HEK293 (cell line): Measurements from ENCODE around the gene PCGF1.

Experiments
- CTCF ChIA-PET: fragments of 350-600 bp; formaldehyde crosslinking; extraction: SDS; loops from one replicate; lab custom pipeline; 2021; ENCODE audit warnings: antibody characterized with exemption; lab: Yijun Ruan, JAX
- POLR2A ChIA-PET: fragments of 300-600 bp; formaldehyde crosslinking; extraction: SDS; loops from one replicate; lab custom pipeline; 2020; ENCODE audit warnings: antibody characterized with exemption, inconsistent platforms; lab: Yijun Ruan, JAX
- H3K27ac ChIP-seq: fragments of 200-500 bp; sonication (Bioruptor generic); 2 replicates; pipeline ENCODE4 v1.5.1; 2014; ENCODE audit warnings: low read depth, low read length, control low read depth, inconsistent platforms; ENCODE audit errors: extremely low read depth
- H3K36me3 ChIP-seq, 2 experiments: fragments of 200-500 bp in 1 of 2; sonication (Bioruptor generic) in 1 of 2; 1 replicate in 1 of 2; 2 replicates in 1 of 2; pipeline ENCODE4 v1.5.1; 2014 to 2017; ENCODE audit warnings: inconsistent platforms in 2 of 2, low read length in 2 of 2; ENCODE audit not compliant: control insufficient read depth in 2 of 2, insufficient read depth in 1 of 2
- H3K4me1 ChIP-seq: fragments of 200-500 bp; sonication (Bioruptor generic); 2 replicates; pipeline ENCODE4 v1.5.1; 2014; ENCODE audit warnings: mild to moderate bottlenecking, low read length, inconsistent platforms; ENCODE audit not compliant: control insufficient read depth, insufficient read depth
- H3K4me3 ChIP-seq: 2 replicates; pipeline ENCODE4 v1.5.1; 2011; ENCODE audit warnings: low read depth, mild to moderate bottlenecking, control low read depth, low read length, moderate library complexity
- H3K9me3 ChIP-seq: fragments of 200-500 bp; sonication (Bioruptor generic); 2 replicates; pipeline ENCODE4 v1.5.1; 2014; ENCODE audit warnings: low read depth, low read length, inconsistent platforms; ENCODE audit not compliant: control insufficient read depth, insufficient read depth
- GLIS1 ChIP-seq: fragments of 450-650 bp; formaldehyde crosslinking; IDR thresholded peaks from 2 replicates; pipeline ENCODE4 v1.5.1; 2016; ENCODE audit warnings: missing biosample characterization, missing genetic modification characterization
- HOXD13 ChIP-seq: sonication (generic); formaldehyde crosslinking; IDR thresholded peaks from 2 replicates; pipeline ENCODE4 v1.8.0; 2022; ENCODE audit warnings: missing genetic modification reagents, borderline replicate concordance
- SP3 ChIP-seq: fragments of 450-650 bp; formaldehyde crosslinking; IDR thresholded peaks from 2 replicates; pipeline ENCODE4 v1.5.1; 2016; ENCODE audit warnings: missing biosample characterization, missing genetic modification characterization
- ZEB2 ChIP-seq: fragments of 450-650 bp; formaldehyde crosslinking; IDR thresholded peaks from 2 replicates; pipeline ENCODE4 v1.5.1; 2016; ENCODE audit warnings: missing biosample characterization, missing genetic modification characterization
- ZNF169 ChIP-seq: fragments of 450-650 bp; formaldehyde crosslinking; IDR thresholded peaks from 2 replicates; pipeline ENCODE4 v1.5.1; 2016; ENCODE audit warnings: missing biosample characterization, missing genetic modification characterization
- ZNF214 ChIP-seq: fragments of 450-650 bp; formaldehyde crosslinking; IDR thresholded peaks from 2 replicates; pipeline ENCODE4 v1.5.1; 2017; ENCODE audit warnings: missing biosample characterization, mild to moderate bottlenecking, missing genetic modification characterization, borderline replicate concordance
- ZNF239 ChIP-seq: fragments of 450-650 bp; formaldehyde crosslinking; IDR thresholded peaks from 2 replicates; pipeline ENCODE4 v1.5.1; 2016; ENCODE audit warnings: missing biosample characterization, missing genetic modification characterization
- ZNF350 ChIP-seq: fragments of 450-650 bp; formaldehyde crosslinking; IDR thresholded peaks from 2 replicates; pipeline ENCODE4 v1.5.0; 2017; ENCODE audit warnings: missing biosample characterization, mild to moderate bottlenecking, missing genetic modification characterization
- ZNF510 ChIP-seq: fragments of 450-650 bp; formaldehyde crosslinking; IDR thresholded peaks from 2 replicates; pipeline ENCODE4 v1.5.1; 2018; ENCODE audit warnings: mild to moderate bottlenecking, missing genetic modification characterization, missing biosample characterization; ENCODE audit not compliant: insufficient replicate concordance
- ZNF558 ChIP-seq: fragments of 450-650 bp; formaldehyde crosslinking; IDR thresholded peaks from 2 replicates; pipeline ENCODE4 v1.5.1; 2016; ENCODE audit warnings: missing biosample characterization, missing genetic modification characterization
- ZSCAN30 ChIP-seq: fragments of 450-650 bp; IDR thresholded peaks from 2 replicates; pipeline ENCODE4 v1.5.1; 2018; ENCODE audit warnings: missing biosample characterization, mild to moderate bottlenecking, missing genetic modification characterization, moderate library complexity
- TF ChIP-seq, protein P1 (sequence below): fragments of 450-650 bp; formaldehyde crosslinking; IDR thresholded peaks from 2 replicates; pipeline ENCODE4 v1.5.1; 2016; ENCODE audit warnings: missing biosample characterization, missing genetic modification characterization, borderline replicate concordance
- TF ChIP-seq, protein P2 (sequence below): fragments of 450-650 bp; formaldehyde crosslinking; IDR thresholded peaks from 2 replicates; pipeline ENCODE4 v1.5.1; 2017; ENCODE audit warnings: missing biosample characterization, mild to moderate bottlenecking, missing genetic modification characterization, moderate library complexity
- TF ChIP-seq, protein P3 (sequence below): fragments of 450-650 bp; IDR thresholded peaks from 2 replicates; pipeline ENCODE4 v1.5.1; 2018; ENCODE audit warnings: missing biosample characterization, mild to moderate bottlenecking, missing genetic modification characterization
- TF ChIP-seq, protein P4 (sequence below): fragments of 450-650 bp; formaldehyde crosslinking; conservative IDR thresholded peaks from 2 replicates; pipeline ENCODE4 v1.5.1; 2016; ENCODE audit warnings: low read depth, missing biosample characterization, missing genetic modification characterization

PCGF1 gene

DNA sequence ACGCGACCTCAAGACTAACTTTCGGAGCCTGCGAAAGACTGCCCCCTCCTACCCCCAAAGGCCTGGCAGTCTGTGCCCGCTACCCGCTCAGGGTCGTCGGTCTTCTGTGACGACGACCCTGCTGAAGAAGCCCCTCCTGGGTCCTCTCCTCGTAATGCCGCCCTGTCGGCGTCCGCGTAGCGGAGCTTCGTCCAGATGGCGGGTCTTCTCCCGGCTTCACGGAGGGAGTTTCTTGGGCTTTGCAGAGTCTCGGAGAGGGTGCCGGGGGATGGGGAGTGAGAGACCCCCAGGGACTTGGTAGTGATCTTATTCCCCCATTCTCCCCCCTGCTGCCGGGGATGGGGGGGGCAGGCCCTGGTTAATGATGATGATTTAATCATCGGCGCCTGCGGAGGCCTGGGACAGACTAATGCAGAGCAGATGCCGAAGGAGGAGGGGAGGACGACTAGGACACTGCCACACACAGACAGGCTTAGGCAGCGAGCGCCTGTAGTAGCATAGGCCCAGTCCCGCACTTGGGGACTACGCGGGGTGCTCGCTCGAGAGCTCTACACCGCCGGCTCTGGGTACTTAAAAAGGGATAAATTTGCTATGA lies 528 bp upstream of the PCGF1 start (continued):
- TF ChIP-seq, protein P1, sequence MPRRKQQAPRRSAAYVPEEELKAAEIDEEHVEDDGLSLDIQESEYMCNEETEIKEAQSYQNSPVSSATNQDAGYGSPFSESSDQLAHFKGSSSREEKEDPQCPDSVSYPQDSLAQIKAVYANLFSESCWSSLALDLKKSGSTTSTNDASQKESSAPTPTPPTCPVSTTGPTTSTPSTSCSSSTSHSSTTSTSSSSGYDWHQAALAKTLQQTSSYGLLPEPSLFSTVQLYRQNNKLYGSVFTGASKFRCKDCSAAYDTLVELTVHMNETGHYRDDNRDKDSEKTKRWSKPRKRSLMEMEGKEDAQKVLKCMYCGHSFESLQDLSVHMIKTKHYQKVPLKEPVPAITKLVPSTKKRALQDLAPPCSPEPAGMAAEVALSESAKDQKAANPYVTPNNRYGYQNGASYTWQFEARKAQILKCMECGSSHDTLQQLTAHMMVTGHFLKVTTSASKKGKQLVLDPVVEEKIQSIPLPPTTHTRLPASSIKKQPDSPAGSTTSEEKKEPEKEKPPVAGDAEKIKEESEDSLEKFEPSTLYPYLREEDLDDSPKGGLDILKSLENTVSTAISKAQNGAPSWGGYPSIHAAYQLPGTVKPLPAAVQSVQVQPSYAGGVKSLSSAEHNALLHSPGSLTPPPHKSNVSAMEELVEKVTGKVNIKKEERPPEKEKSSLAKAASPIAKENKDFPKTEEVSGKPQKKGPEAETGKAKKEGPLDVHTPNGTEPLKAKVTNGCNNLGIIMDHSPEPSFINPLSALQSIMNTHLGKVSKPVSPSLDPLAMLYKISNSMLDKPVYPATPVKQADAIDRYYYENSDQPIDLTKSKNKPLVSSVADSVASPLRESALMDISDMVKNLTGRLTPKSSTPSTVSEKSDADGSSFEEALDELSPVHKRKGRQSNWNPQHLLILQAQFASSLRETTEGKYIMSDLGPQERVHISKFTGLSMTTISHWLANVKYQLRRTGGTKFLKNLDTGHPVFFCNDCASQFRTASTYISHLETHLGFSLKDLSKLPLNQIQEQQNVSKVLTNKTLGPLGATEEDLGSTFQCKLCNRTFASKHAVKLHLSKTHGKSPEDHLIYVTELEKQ (tag by site-specific recombination): no peak
- TF ChIP-seq, protein P2, sequence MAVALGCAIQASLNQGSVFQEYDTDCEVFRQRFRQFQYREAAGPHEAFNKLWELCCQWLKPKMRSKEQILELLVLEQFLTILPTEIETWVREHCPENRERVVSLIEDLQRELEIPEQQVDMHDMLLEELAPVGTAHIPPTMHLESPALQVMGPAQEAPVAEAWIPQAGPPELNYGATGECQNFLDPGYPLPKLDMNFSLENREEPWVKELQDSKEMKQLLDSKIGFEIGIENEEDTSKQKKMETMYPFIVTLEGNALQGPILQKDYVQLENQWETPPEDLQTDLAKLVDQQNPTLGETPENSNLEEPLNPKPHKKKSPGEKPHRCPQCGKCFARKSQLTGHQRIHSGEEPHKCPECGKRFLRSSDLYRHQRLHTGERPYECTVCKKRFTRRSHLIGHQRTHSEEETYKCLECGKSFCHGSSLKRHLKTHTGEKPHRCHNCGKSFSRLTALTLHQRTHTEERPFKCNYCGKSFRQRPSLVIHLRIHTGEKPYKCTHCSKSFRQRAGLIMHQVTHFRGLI (tag by site-specific recombination): no peak
- TF ChIP-seq SP3 (tag by site-specific recombination) (no peak), ZEB2 (tag by site-specific recombination) (peak; percentile 44; the same call in 1 of the 2 replicates), ZNF510 (tag by site-specific recombination) (no peak), ZNF214 (tag by site-specific recombination) (no peak), GLIS1 (tag by site-specific recombination) (peak; percentile 85), ZNF169 (tag by site-specific recombination) (no peak), ZNF558 (tag by site-specific recombination) (no peak), ZNF239 (tag by site-specific recombination) (no peak)

DNA sequence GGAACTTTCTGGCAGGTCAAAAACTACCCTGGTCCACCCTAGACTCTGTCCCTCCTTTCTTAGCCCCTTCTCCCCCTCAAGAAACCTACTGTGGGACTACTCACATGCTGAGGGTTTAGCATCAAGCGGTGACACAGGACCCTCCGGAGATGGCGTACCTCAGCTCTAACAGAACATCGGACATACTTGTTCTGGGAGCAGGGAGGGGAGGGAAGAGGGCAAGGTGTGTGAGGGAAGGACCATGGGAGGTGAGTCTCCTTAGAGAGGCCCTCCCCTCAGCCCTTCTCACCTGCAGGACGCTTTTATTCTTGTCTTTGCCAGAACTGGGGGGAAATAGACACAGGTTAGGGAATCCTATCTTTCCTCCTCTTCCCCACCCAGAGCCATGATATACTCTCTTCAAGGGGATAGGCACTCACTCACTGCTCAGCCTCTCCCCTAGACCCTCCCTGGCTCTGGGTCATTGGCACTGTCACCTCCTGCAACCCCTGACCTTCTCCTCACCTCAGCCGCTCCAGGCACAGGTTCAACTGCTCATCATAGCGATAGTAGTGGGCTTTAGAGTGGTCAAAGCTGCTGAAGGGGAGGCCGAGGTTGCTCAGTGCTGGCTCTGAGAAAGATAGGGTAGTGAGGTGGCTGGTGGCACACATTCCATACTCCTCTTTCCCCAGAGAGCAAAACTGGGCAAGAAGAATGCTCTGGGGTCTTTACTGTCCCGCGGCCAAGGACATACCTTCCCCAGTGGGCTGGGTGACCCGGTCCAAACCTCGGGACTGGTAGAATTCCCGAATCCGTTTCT lies 1.8 kb downstream of the PCGF1 start:
- ChIA-PET CTCF (interaction anchor here (0.8 to 2.8 kb wide), 5 partner anchors 12 to 82 kb away, joined by 3 to 13 read pairs (median 4); partner anchors contain the start of genes CCDC142, DQX1 and TTC31), POLR2A (interaction anchor here (3.1 to 3.3 kb wide), 2 partner anchors 21 to 24 kb away, joined by 12 to 18 read pairs; partner anchors contain the start of genes AUP1, DQX1 and HTRA2)
- H3K27ac ChIP-seq: no peak overlapping the region
- no peak overlapping the region for H3K4me3 ChIP-seq
- TF ChIP-seq, protein P3, sequence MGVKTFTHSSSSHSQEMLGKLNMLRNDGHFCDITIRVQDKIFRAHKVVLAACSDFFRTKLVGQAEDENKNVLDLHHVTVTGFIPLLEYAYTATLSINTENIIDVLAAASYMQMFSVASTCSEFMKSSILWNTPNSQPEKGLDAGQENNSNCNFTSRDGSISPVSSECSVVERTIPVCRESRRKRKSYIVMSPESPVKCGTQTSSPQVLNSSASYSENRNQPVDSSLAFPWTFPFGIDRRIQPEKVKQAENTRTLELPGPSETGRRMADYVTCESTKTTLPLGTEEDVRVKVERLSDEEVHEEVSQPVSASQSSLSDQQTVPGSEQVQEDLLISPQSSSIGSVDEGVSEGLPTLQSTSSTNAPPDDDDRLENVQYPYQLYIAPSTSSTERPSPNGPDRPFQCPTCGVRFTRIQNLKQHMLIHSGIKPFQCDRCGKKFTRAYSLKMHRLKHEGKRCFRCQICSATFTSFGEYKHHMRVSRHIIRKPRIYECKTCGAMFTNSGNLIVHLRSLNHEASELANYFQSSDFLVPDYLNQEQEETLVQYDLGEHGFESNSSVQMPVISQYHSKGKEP: no peak
- TF ChIP-seq ZSCAN30 (tag by site-specific recombination) (no peak), ZNF350 (no peak), HOXD13 (no peak)
- TF ChIP-seq, protein P4, sequence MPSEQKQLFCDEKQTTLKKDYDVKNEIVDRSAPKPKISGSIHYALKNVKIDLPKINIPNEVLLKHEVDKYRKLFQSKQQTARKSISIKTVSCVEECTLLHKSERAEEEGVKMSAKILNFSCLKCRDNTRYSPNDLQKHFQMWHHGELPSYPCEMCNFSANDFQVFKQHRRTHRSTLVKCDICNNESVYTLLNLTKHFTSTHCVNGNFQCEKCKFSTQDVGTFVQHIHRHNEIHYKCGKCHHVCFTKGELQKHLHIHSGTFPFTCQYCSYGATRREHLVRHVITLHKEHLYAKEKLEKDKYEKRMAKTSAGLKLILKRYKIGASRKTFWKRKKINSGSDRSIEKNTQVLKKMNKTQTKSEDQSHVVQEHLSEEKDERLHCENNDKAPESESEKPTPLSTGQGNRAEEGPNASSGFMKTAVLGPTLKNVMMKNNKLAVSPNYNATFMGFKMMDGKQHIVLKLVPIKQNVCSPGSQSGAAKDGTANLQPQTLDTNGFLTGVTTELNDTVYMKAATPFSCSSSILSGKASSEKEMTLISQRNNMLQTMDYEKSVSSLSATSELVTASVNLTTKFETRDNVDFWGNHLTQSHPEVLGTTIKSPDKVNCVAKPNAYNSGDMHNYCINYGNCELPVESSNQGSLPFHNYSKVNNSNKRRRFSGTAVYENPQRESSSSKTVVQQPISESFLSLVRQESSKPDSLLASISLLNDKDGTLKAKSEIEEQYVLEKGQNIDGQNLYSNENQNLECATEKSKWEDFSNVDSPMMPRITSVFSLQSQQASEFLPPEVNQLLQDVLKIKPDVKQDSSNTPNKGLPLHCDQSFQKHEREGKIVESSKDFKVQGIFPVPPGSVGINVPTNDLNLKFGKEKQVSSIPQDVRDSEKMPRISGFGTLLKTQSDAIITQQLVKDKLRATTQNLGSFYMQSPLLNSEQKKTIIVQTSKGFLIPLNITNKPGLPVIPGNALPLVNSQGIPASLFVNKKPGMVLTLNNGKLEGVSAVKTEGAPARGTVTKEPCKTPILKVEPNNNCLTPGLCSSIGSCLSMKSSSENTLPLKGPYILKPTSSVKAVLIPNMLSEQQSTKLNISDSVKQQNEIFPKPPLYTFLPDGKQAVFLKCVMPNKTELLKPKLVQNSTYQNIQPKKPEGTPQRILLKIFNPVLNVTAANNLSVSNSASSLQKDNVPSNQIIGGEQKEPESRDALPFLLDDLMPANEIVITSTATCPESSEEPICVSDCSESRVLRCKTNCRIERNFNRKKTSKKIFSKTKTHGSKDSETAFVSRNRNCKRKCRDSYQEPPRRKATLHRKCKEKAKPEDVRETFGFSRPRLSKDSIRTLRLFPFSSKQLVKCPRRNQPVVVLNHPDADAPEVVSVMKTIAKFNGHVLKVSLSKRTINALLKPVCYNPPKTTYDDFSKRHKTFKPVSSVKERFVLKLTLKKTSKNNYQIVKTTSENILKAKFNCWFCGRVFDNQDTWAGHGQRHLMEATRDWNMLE (tag by site-specific recombination): no peak
- peaks cover 4% of the 10 kb centered on the region; the same call in 1 of the 2 replicates for H3K4me1 ChIP-seq
- no peaks in the 10 kb centered on the region for H3K9me3 ChIP-seq
- H3K36me3 ChIP-seq: peaks cover 4 to 20% of the 10 kb centered on the region in 2 experiments; a peak in 2 of 3 replicates
